ENCODE measurements around the gene PLAAT1.

PLAAT1 gene

GRCh38 chr3:193243571-193243970, 2.5 kb downstream of the PLAAT1 start:
- Histone ChIP-seq H3K27me3 (ENCODE audit: low read length) (no peaks in the 10 kb centered on the region), H3K9me2 (replicated peaks; ENCODE audit: insufficient read depth, low read length) (no peaks in the 10 kb centered on the region), H4K20me1 (ENCODE audit: low read depth, low read length) (no peaks in the 10 kb centered on the region), H3F3A (ENCODE audit: insufficient read depth) (no peaks in the 10 kb centered on the region), H3K4me3 (ENCODE audit: insufficient read depth, low read length, poor library complexity, severe bottlenecking) (no peak overlapping the region), H3K9me3 (ENCODE audit: insufficient read depth, low read length) (no peaks in the 10 kb centered on the region), H3K79me2 (ENCODE audit: insufficient read depth, low read length) (no peaks in the 10 kb centered on the region), H3K36me3 (ENCODE audit: low read length) (no peaks in the 10 kb centered on the region), H3K27ac (ENCODE audit: low read depth, low read length) (no peak overlapping the region), H2AFZ (ENCODE audit: low read depth, low read length, severe bottlenecking) (no peak overlapping the region), H3K4me2 (ENCODE audit: low read depth, low read length, poor library complexity, severe bottlenecking) (no peak overlapping the region), H3K9ac (ENCODE audit: low read length) (no peak overlapping the region)
- TF ChIP-seq, protein P1, sequence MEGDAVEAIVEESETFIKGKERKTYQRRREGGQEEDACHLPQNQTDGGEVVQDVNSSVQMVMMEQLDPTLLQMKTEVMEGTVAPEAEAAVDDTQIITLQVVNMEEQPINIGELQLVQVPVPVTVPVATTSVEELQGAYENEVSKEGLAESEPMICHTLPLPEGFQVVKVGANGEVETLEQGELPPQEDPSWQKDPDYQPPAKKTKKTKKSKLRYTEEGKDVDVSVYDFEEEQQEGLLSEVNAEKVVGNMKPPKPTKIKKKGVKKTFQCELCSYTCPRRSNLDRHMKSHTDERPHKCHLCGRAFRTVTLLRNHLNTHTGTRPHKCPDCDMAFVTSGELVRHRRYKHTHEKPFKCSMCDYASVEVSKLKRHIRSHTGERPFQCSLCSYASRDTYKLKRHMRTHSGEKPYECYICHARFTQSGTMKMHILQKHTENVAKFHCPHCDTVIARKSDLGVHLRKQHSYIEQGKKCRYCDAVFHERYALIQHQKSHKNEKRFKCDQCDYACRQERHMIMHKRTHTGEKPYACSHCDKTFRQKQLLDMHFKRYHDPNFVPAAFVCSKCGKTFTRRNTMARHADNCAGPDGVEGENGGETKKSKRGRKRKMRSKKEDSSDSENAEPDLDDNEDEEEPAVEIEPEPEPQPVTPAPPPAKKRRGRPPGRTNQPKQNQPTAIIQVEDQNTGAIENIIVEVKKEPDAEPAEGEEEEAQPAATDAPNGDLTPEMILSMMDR (IDR thresholded peaks at IDR 0.05; ENCODE audit: insufficient read depth, low read length, poor library complexity, severe bottlenecking) = no peak
- no peak for TF ChIP-seq EZH2phosphoT487 (conservative IDR thresholded peaks at IDR 0.05; ENCODE audit: low read length)

GRCh38 chr3:193248848-193249468, 7.9 kb downstream of the PLAAT1 start:
- no peak overlapping the region for H2AFZ ChIP-seq (ENCODE audit: low read depth, low read length, severe bottlenecking)
- TF ChIP-seq, protein P1 (IDR thresholded peaks at IDR 0.05; ENCODE audit: insufficient read depth, low read length, poor library complexity, severe bottlenecking) = no peak
- TF ChIP-seq EZH2phosphoT487 (conservative IDR thresholded peaks at IDR 0.05; ENCODE audit: low read length) = no peak
- no peaks in the 10 kb centered on the region for H3K9me3 ChIP-seq (ENCODE audit: insufficient read depth, low read length)
- no peaks in the 10 kb centered on the region for H4K20me1 ChIP-seq (ENCODE audit: low read depth, low read length)
- H3K27me3 ChIP-seq (ENCODE audit: low read length) = no peaks in the 10 kb centered on the region
- H3K4me3 ChIP-seq (ENCODE audit: insufficient read depth, low read length, poor library complexity, severe bottlenecking) = no peak overlapping the region
- H3K9ac ChIP-seq (ENCODE audit: low read length) = no peak overlapping the region
- no peaks in the 10 kb centered on the region for H3F3A ChIP-seq (ENCODE audit: insufficient read depth)
- H3K79me2 ChIP-seq (ENCODE audit: insufficient read depth, low read length) = no peaks in the 10 kb centered on the region
- no peaks in the 10 kb centered on the region for H3K9me2 ChIP-seq (replicated peaks; ENCODE audit: insufficient read depth, low read length)
- H3K36me3 ChIP-seq (ENCODE audit: low read length) = no peaks in the 10 kb centered on the region
- no peak overlapping the region for H3K27ac ChIP-seq (ENCODE audit: low read depth, low read length)
- H3K4me2 ChIP-seq (ENCODE audit: low read depth, low read length, poor library complexity, severe bottlenecking) = no peak overlapping the region

DNA sequence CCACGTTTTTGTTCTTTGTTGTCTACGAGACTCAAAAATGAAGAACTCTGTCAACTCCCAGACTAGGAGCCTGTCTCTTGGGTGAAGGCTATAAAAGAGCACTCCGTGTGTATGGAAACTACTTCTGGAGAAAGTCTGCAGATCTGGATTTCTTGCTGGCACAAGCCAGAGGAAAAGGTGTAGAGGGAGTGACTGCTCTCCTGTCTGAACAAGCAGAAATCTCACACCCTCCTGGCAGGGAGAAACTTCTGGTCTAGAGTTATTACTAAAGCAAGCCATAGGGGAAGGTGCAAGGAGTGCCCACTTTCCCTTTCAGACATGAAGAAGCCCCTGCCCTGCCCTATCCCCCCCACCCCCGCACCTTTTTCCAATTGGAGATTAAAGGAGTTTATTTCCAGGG, 9.5 kb downstream of the PLAAT1 start:
- no peak overlapping the region for H3K4me3 ChIP-seq (ENCODE audit: insufficient read depth, low read length, poor library complexity, severe bottlenecking)

More for the DNA sequence above, 9.5 kb downstream of the PLAAT1 start:
- no peaks in the 10 kb centered on the region for H3K36me3 ChIP-seq (ENCODE audit: low read length)
- no peaks in the 10 kb centered on the region for H3K79me2 ChIP-seq (ENCODE audit: insufficient read depth, low read length)
- no peak overlapping the region for H3K27ac ChIP-seq (ENCODE audit: low read depth, low read length)
- no peak overlapping the region for H3K9ac ChIP-seq (ENCODE audit: low read length)
- no peaks in the 10 kb centered on the region for H4K20me1 ChIP-seq (ENCODE audit: low read depth, low read length)
- no peak overlapping the region for H3K4me2 ChIP-seq (ENCODE audit: low read depth, low read length, poor library complexity, severe bottlenecking)
- H3F3A ChIP-seq (ENCODE audit: insufficient read depth) = no peaks in the 10 kb centered on the region
- H3K9me2 ChIP-seq (replicated peaks; ENCODE audit: insufficient read depth, low read length) = no peaks in the 10 kb centered on the region
- no peak overlapping the region for H2AFZ ChIP-seq (ENCODE audit: low read depth, low read length, severe bottlenecking)
- H3K9me3 ChIP-seq (ENCODE audit: insufficient read depth, low read length) = no peaks in the 10 kb centered on the region
- TF ChIP-seq, protein P1 (IDR thresholded peaks at IDR 0.05; ENCODE audit: insufficient read depth, low read length, poor library complexity, severe bottlenecking) = no peak
- no peak for TF ChIP-seq EZH2phosphoT487 (conservative IDR thresholded peaks at IDR 0.05; ENCODE audit: low read length)
- H3K27me3 ChIP-seq (ENCODE audit: low read length) = no peaks in the 10 kb centered on the region
